SH-SY5Y (cell line): ENCODE data around the gene VAMP2.

ENCODE experiments used
- GATA2 ChIP-seq: IDR thresholded peaks from 2 replicates; pipeline ENCODE4 v1.6.1; 2011; ENCODE audit warnings: mild to moderate bottlenecking, low read depth, low read length
- GATA3 ChIP-seq: IDR thresholded peaks from 2 replicates; pipeline ENCODE4 v1.6.1; 2011; ENCODE audit warnings: low read depth, mild to moderate bottlenecking, low read length, moderate library complexity

- TF ChIP-seq GATA3 (no peak), GATA2 (no peak)
Measured at GRCh38 chr17:8125947-8126490, 36.7 kb downstream of the VAMP2 start.
